NOMO-1 treated with dmso at 0.1 percent for 144 hours (cell line): Measurements from ENCODE around the gene ODC1.
A peak's percentile ranks its signal among the peaks of the same experiment; 100 is the strongest.
"Not testable (repeated sequence)": the region's sequence is repeated elsewhere in the genome, so short reads cannot be mapped to it uniquely, and the experiment has no call there.

Source experiments
- DNase-seq: peaks from one replicate; lab custom pipeline; 2025; ENCODE audit not compliant: unreplicated experiment; lab: John Stamatoyannopoulos, UW

The ODC1 gene

GRCh38 chr2:10447895-10448575 lies at the start of gene ODC1:
ODC1 (minus strand) TSS chr2:10448327; CDS start chr2:10445032, 3,295 bp downstream.
- peak; percentile 95 for DNase-seq

- peak; percentile 90 for DNase-seq
These were observed 49.7 kb upstream of the ODC1 start for GRCh38 chr2:10497797-10498251.

- DNase-seq = no peak
These were observed 47.8 kb upstream of the ODC1 start for GRCh38 chr2:10495988-10496313.

- DNase-seq = no peak
These were observed 47.3 kb upstream of the ODC1 start for GRCh38 chr2:10495311-10495987.

- no peak for DNase-seq
These were observed 46.4 kb upstream of the ODC1 start for GRCh38 chr2:10494351-10495066.

GRCh38 chr2:10493634-10494281 lies 45.6 kb upstream of the ODC1 start:
- peak; percentile 13 for DNase-seq

GRCh38 chr2:10493075-10493633 lies 45.0 kb upstream of the ODC1 start:
- DNase-seq = no peak

- no peak for DNase-seq
These were observed 42.7 kb upstream of the ODC1 start for GRCh38 chr2:10490806-10491291.

GRCh38 chr2:10489842-10490555 lies 41.9 kb upstream of the ODC1 start:
- no peak for DNase-seq

GRCh38 chr2:10488142-10488541 lies 40.0 kb upstream of the ODC1 start:
- not testable (repeated sequence) for DNase-seq

- DNase-seq = not testable (repeated sequence)
These were observed 39.6 kb upstream of the ODC1 start for GRCh38 chr2:10487741-10488104.

- no peak for DNase-seq
These were observed 39.1 kb upstream of the ODC1 start for GRCh38 chr2:10487081-10487740.

- no peak for DNase-seq
These were observed 38.5 kb upstream of the ODC1 start for GRCh38 chr2:10486601-10487079.

- DNase-seq = no peak
These were observed 38.0 kb upstream of the ODC1 start for GRCh38 chr2:10486091-10486490.

GRCh38 chr2:10482913-10483312 lies 34.8 kb upstream of the ODC1 start:
- DNase-seq = no peak

- DNase-seq = no peak
These were observed 34.3 kb upstream of the ODC1 start for GRCh38 chr2:10482460-10482859.

GRCh38 chr2:10481666-10482157 lies 33.6 kb upstream of the ODC1 start:
- no peak for DNase-seq

GRCh38 chr2:10481055-10481665 lies 33.0 kb upstream of the ODC1 start:
- no peak for DNase-seq

- no peak for DNase-seq
These were observed 32.3 kb upstream of the ODC1 start for GRCh38 chr2:10480359-10480949.
